ENCODE data around the gene CYBRD1. TPM values are rescaled to one million over a fixed set of nuclear protein-coding genes. Genes with fewer than 3 reads are reported as not detected.
"Not testable (repeated sequence)": the region's sequence is repeated elsewhere in the genome, so short reads cannot be mapped to it uniquely, and the experiment has no call there.

CYBRD1 gene
- total RNA-seq, 2 donors from 2014 or later = 67.9 to 130 TPM

GRCh38 chr2:171531836-171532450 is 9.7 kb downstream of the CYBRD1 start:
- TF ChIP-seq CTCF (IDR thresholded peaks at IDR 0.05) (no peak), POLR2AphosphoS5 (IDR thresholded peaks at IDR 0.05) (no peak), POLR2A (IDR thresholded peaks at IDR 0.05) (no peak)
- no peaks in the 10 kb centered on the region for H3K36me3 ChIP-seq
- no peak overlapping the region for H3K4me3 ChIP-seq
- H3K9me3 ChIP-seq = no peaks in the 10 kb centered on the region
- no peak for DNase-seq (ENCODE audit: low spot score)
- H3K4me1 ChIP-seq (replicated peaks) = no peaks in the 10 kb centered on the region
- H3K27ac ChIP-seq = no peak overlapping the region
- 60% methylated on average over 3 of the region's 3 CpGs for WGBS
- no peaks in the 10 kb centered on the region for H3K27me3 ChIP-seq (replicated peaks; ENCODE audit: insufficient read depth)
- intact Hi-C loops (cut with DNase I) = no loop called here

GRCh38 chr2:171533331-171533730 is 11.1 kb downstream of the CYBRD1 start:
- Histone ChIP-seq H3K27ac (no peak overlapping the region), H3K36me3 (no peaks in the 10 kb centered on the region), H3K9me3 (no peaks in the 10 kb centered on the region), H3K4me3 (no peak overlapping the region), H3K4me1 (replicated peaks) (no peaks in the 10 kb centered on the region), H3K27me3 (replicated peaks; ENCODE audit: insufficient read depth) (no peaks in the 10 kb centered on the region)
- no peak for DNase-seq (ENCODE audit: low spot score)
- WGBS = 97% methylated on average over 1 of the region's 1 CpG
- TF ChIP-seq POLR2AphosphoS5 (IDR thresholded peaks at IDR 0.05) = no peak
- TF ChIP-seq POLR2A (IDR thresholded peaks at IDR 0.05) = no peak
- no peak for TF ChIP-seq CTCF (IDR thresholded peaks at IDR 0.05)
- intact Hi-C loops (cut with DNase I) = no loop called here

- H3K4me1 ChIP-seq (replicated peaks); H3K9me3 ChIP-seq; H3K4me3 ChIP-seq; intact Hi-C loops (cut with DNase I); DNase-seq (ENCODE audit: low spot score); H3K36me3 ChIP-seq; H3K27ac ChIP-seq; H3K27me3 ChIP-seq (replicated peaks; ENCODE audit: insufficient read depth): not testable (repeated sequence)
- WGBS = 88% methylated on average over 4 of the region's 4 CpGs
These were observed 13.3 kb downstream of the CYBRD1 start for GRCh38 chr2:171535528-171535927.

GRCh38 chr2:171540437-171540836 is 18.2 kb downstream of the CYBRD1 start:
- H3K4me3 ChIP-seq = no peak overlapping the region
- TF ChIP-seq CTCF (IDR thresholded peaks at IDR 0.05) (no peak), POLR2AphosphoS5 (IDR thresholded peaks at IDR 0.05) (no peak), POLR2A (IDR thresholded peaks at IDR 0.05) (no peak)
- no peaks in the 10 kb centered on the region for H3K27me3 ChIP-seq (replicated peaks; ENCODE audit: insufficient read depth)
- 84% methylated on average over 4 of the region's 4 CpGs for WGBS
- no peak for DNase-seq (ENCODE audit: low spot score)
- H3K27ac ChIP-seq = no peak overlapping the region
- H3K4me1 ChIP-seq (replicated peaks) = no peaks in the 10 kb centered on the region
- intact Hi-C loops (cut with DNase I) = no loop called here
- no peaks in the 10 kb centered on the region for H3K9me3 ChIP-seq
- no peaks in the 10 kb centered on the region for H3K36me3 ChIP-seq

- no peaks in the 10 kb centered on the region for H3K4me1 ChIP-seq (replicated peaks)
- H3K4me3 ChIP-seq = no peak overlapping the region
- no peaks in the 10 kb centered on the region for H3K27me3 ChIP-seq (replicated peaks; ENCODE audit: insufficient read depth)
- 87% methylated on average over 6 of the region's 6 CpGs for WGBS
- no peak for DNase-seq (ENCODE audit: low spot score)
- TF ChIP-seq POLR2AphosphoS5 (IDR thresholded peaks at IDR 0.05) (no peak), POLR2A (IDR thresholded peaks at IDR 0.05) (no peak), CTCF (IDR thresholded peaks at IDR 0.05) (no peak)
- no peaks in the 10 kb centered on the region for H3K36me3 ChIP-seq
- no peaks in the 10 kb centered on the region for H3K9me3 ChIP-seq
- intact Hi-C loops (cut with DNase I) = no loop called here
- no peak overlapping the region for H3K27ac ChIP-seq
These were observed 19.1 kb downstream of the CYBRD1 start for GRCh38 chr2:171541202-171541887.
